ENCODE data around the gene ALDH3B1.

Gene ALDH3B1

DNA sequence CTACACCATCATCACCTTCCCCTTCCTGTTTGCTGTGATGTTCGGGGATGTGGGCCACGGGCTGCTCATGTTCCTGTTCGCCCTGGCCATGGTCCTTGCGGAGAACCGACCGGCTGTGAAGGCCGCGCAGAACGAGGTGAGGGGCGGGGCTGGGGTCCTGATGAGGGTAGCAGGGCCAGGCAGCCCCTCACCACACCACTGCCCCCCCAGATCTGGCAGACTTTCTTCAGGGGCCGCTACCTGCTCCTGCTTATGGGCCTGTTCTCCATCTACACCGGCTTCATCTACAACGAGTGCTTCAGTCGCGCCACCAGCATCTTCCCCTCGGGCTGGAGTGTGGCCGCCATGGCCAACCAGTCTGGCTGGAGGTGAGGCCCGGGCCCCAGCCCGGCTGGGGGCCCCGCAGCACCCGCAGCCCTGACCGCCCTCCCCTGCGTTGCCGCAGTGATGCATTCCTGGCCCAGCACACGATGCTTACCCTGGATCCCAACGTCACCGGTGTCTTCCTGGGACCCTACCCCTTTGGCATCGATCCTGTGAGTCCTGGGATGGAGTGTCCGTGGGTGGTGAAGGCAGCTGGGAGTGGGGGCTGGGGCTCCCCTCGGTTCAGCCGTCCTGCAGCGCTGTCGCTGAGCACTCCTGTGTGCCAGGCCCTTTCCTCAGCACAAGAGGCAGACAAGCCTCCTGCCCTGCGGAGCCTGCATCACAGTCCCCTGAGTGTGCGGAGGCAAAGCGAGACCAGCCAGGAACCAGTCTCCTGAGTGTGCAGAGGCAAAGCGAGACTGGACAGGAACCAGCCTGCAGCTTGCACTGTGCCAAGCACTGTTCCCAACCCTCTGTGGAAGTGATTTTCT, 37.5 kb downstream of the ALDH3B1 start:
- DNase-seq = no peak

DNA sequence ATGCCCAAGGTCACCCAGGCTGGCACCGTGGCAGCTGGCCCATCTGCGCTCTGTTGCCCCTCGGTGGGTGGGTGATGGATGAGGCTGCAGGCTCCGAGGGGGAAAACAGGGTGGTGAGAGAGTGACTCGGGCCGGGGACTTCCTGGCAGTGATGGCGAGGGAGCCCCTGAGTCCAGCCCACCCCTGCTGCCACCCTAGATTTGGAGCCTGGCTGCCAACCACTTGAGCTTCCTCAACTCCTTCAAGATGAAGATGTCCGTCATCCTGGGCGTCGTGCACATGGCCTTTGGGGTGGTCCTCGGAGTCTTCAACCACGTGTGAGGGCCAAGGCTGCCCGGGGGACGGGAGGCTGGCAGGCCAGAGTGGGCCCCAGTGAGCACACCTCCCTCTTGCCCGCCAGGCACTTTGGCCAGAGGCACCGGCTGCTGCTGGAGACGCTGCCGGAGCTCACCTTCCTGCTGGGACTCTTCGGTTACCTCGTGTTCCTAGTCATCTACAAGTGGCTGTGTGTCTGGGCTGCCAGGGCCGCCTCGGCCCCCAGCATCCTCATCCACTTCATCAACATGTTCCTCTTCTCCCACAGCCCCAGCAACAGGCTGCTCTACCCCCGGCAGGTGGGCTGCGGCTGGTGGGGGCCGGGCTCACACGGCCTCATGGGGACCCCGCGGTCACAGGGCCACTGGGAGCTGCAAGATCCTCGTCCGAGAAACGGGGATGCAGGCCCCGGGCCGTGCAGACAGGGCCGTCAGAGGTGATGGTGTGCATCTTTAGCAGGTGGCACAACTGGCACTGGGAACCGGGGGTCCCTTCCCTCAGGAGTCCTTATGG, 38.8 kb downstream of the ALDH3B1 start:
- no peak for DNase-seq

DNA sequence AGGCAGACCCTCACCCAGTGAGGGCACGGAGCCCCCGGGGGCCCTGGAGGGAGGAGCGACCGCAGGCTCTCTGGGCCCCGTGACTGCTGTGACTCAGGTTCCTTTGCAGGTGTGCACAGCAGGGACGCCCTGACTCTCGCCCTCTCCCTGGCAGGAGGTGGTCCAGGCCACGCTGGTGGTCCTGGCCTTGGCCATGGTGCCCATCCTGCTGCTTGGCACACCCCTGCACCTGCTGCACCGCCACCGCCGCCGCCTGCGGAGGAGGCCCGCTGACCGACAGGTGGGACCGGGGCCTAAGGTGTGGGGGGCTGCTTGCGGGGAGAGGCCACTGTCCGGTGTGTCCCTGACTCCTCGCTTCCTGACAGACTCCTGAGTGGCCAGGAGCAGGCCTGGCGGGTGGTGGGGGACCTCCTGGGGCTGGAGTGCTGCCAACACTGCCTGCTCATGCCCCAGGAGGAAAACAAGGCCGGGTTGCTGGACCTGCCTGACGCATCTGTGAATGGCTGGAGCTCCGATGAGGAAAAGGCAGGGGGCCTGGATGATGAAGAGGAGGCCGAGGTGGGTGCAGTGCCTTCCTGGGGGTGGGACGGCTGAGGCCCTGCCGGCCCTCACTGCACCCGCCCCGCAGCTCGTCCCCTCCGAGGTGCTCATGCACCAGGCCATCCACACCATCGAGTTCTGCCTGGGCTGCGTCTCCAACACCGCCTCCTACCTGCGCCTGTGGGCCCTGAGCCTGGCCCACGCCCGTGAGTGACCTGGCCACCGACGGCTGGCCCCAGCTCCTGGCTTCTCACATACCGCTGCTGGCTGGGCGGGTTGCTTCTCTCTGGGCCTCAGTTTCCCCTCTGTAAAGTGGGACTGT, 39.6 kb downstream of the ALDH3B1 start:
- no peak for DNase-seq

GRCh38 chr11:68050371-68050841, 40.3 kb downstream of the ALDH3B1 start:
- DNase-seq = no peak

DNA sequence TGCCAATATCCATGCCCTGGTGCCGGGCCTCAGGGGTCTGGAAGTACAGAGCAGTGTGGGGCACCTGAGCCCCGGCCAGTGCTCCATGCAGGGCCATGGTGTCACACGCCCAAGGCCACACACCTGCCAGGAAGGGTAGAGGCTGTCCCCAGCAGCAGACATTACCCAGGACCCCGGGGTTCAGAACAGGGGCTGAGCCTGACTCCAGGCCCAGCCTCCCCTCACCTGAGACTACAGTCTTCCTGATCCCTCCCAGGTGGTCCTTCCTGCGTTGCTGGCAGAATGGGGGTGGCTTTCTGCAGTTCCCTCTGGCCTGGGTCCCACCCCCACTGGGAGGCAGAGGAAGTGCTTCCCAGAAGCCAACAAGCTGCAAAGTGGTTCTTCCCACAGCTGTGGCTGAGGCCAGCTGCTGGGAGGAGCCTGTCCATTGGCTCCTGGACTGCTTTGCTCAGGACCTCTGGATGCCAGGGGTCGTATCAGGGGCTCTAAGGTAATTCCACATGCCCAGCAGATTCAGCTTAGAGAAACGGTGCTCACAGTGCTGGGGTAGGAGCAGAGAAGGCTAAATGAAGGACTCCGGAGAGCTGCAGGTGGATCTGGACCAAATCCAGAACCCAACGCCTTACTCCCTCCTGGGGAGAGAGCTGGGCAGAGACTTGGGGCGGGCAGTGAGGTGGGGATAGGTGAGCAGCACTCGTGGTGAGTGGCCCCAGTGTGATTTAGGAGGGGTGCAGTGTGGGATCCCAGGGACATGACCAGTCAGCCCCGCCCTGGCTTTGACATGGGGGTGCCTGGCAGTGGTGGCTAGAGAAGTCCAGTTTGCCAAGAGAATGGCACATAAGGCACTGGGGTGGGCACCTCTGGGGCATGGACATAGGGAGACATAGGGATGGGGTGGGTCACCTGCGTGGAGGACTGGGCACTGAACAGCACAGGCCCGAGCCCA, 41.3 kb downstream of the ALDH3B1 start:
- no peak for DNase-seq

GRCh38 chr11:68052137-68052873, 42.2 kb downstream of the ALDH3B1 start:
- DNase-seq = no peak

- no peak for DNase-seq
Measured at GRCh38 chr11:68053117-68053516, 43.0 kb downstream of the ALDH3B1 start.

GRCh38 chr11:68053981-68054812, 44.1 kb downstream of the ALDH3B1 start:
- no peak for DNase-seq

GRCh38 chr11:68056317-68057285, 46.5 kb downstream of the ALDH3B1 start:
- DNase-seq = no peak

GRCh38 chr11:68057807-68058206, 47.7 kb downstream of the ALDH3B1 start:
- DNase-seq = no peak

DNA sequence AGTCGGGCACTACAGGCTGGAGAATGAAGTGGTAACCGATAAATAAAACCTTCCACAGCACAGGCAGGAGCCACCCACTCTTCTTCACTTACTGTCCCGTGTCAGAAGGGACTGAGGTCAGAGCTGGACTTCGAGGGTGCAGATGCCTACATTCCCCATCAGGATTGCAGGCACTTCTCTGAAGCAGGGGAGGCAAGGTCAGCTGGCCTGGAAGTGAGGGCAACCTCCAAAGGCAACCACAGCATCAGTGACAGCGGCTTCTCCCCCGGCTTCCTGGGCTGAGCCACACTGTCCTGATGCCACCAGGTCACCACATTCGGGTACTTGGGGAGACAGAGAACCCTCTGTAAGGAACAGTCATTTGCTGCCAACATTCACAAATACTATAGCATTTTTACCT, 51.4 kb downstream of the ALDH3B1 start:
- DNase-seq = no peak

- DNase-seq = no peak
Measured at GRCh38 chr11:68064926-68065325, 54.8 kb downstream of the ALDH3B1 start.

DNA sequence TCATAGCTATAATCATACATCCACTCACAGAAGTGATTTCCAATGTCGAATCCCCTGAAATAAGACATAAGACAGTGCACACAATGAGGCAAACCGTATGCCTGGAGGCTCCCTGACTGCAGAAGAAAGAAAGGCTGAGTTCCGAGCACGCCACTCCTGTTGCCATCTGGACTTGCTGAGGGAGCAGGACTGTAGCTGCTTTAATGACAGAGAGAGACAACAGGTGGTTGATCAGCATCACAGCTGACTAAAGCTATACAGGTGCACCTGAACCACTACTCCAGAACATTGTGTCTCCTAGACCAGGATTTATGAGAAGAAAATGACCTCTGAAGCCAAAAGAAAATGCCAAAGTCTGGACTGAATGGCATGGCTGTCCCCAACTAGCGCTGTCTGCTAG, 55.7 kb downstream of the ALDH3B1 start:
- DNase-seq = no peak

GRCh38 chr11:68066742-68067141, 56.6 kb downstream of the ALDH3B1 start:
- DNase-seq = no peak

DNA sequence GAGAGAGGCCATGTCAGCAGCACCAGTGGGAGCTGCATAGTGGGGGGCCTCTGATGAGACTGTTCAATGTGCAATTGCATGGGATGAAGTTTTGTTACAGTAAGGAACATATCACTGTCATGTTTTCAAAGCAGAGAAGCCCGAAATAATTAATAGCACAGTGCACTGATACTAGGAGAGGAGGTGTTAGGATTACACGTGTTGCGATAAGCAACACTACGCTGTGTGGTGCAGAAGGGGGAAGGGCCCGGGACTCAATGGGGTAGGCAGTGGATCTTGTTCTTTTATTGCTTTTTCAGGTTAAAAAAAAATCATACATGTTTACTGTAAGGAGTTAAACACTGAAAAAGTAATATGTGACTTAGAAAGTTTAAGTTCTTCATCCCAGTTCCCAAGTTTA, 57.9 kb downstream of the ALDH3B1 start:
- no peak for DNase-seq

DNA sequence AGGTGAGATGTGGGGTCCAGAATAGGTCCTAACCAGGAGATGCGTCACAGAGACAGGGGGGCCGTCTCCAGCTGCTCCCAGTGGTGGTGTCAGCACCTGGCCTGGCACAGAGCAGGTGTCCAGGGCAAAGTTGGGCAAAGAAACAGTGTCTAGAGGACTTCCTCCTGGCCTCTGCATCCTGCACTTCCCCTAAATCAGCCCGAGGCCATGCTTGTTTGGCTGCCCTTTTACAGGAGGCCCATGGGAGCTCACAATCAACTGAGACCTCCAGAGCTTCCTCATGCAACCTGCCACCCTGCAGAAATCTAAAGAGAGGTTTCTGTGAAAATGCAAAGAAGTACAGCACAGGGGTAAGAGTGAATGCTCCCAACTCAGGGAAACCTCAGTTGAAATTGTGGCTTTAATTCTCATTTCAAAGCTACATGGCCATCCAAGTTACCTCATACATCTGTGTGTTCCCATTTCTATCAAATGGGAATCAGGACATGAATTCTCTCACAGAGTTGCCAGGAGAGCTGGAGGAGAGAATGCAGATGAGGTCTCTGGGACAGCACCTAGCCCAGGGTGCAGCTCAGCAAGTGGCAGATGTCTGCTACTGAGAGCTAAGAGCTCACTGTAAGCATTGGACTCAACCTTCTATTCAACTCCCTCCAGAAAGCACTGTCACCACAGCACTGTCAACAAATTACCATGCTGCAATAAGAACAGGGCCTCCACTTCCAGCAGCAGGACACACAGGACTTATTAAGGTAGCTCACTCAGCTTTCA, 61.3 kb downstream of the ALDH3B1 start:
- no peak for DNase-seq

GRCh38 chr11:68074584-68075352, 64.6 kb downstream of the ALDH3B1 start:
- DNase-seq = no peak

All from NCI-H1105 treated with DMSO at 0.1 percent for 48 hours (cell line).